HEK293 (cell line): Measurements from ENCODE around the gene PACS1.

Experiments
- GLIS1 ChIP-seq: fragments of 450-650 bp; formaldehyde crosslinking; IDR thresholded peaks from 2 replicates; pipeline ENCODE4 v1.5.1; 2016; ENCODE audit warnings: missing biosample characterization, missing genetic modification characterization
- KLF9 ChIP-seq: fragments of 450-650 bp; formaldehyde crosslinking; IDR thresholded peaks from 2 replicates; pipeline ENCODE4 v1.5.1; 2016; ENCODE audit warnings: missing biosample characterization, missing genetic modification characterization, low read depth
- MYNN ChIP-seq: fragments of 450-650 bp; formaldehyde crosslinking; IDR thresholded peaks from 2 replicates; pipeline ENCODE4 v1.5.1; 2016; ENCODE audit warnings: missing biosample characterization, missing genetic modification characterization, borderline replicate concordance
- MZF1 ChIP-seq: fragments of 450-650 bp; formaldehyde crosslinking; IDR thresholded peaks from 2 replicates; pipeline ENCODE4 v1.5.1; 2017; ENCODE audit warnings: missing biosample characterization, missing genetic modification characterization, borderline replicate concordance
- PRDM10 ChIP-seq: fragments of 450-650 bp; formaldehyde crosslinking; IDR thresholded peaks from 2 replicates; pipeline ENCODE4 v1.5.1; 2016; ENCODE audit warnings: missing biosample characterization, missing genetic modification characterization
- PRDM2 ChIP-seq: fragments of 450-650 bp; formaldehyde crosslinking; IDR thresholded peaks from 2 replicates; pipeline ENCODE4 v1.5.1; 2016; ENCODE audit warnings: missing biosample characterization, missing genetic modification characterization, borderline replicate concordance
- PRDM6 ChIP-seq: fragments of 450-650 bp; formaldehyde crosslinking; IDR thresholded peaks from 2 replicates; pipeline ENCODE4 v1.5.1; 2017; ENCODE audit warnings: missing biosample characterization, missing genetic modification characterization
- SCRT1 ChIP-seq: fragments of 450-650 bp; formaldehyde crosslinking; IDR thresholded peaks from 2 replicates; pipeline ENCODE4 v1.5.1; 2016; ENCODE audit warnings: missing biosample characterization, missing genetic modification characterization, borderline replicate concordance
- SP7 ChIP-seq: fragments of 450-650 bp; formaldehyde crosslinking; IDR thresholded peaks from 2 replicates; pipeline ENCODE4 v1.5.1; 2016; ENCODE audit warnings: missing biosample characterization, missing genetic modification characterization
- ZBTB17 ChIP-seq: fragments of 450-650 bp; formaldehyde crosslinking; IDR thresholded peaks from 2 replicates; pipeline ENCODE4 v1.5.1; 2016; ENCODE audit warnings: missing biosample characterization, missing genetic modification characterization
- ZEB2 ChIP-seq: fragments of 450-650 bp; formaldehyde crosslinking; IDR thresholded peaks from 2 replicates; pipeline ENCODE4 v1.5.1; 2016; ENCODE audit warnings: missing biosample characterization, missing genetic modification characterization
- ZNF169 ChIP-seq: fragments of 450-650 bp; formaldehyde crosslinking; IDR thresholded peaks from 2 replicates; pipeline ENCODE4 v1.5.1; 2016; ENCODE audit warnings: missing biosample characterization, missing genetic modification characterization
- ZNF19 ChIP-seq: fragments of 450-650 bp; formaldehyde crosslinking; IDR thresholded peaks from 2 replicates; pipeline ENCODE4; 2016; ENCODE audit warnings: missing biosample characterization, missing genetic modification characterization, low read depth
- ZNF248 ChIP-seq: fragments of 450-650 bp; formaldehyde crosslinking; IDR thresholded peaks from 2 replicates; pipeline ENCODE4 v1.5.1; 2017; ENCODE audit warnings: missing biosample characterization, missing genetic modification characterization
- ZNF354C ChIP-seq: fragments of 450-650 bp; formaldehyde crosslinking; IDR thresholded peaks from 2 replicates; pipeline ENCODE4 v1.5.1; 2016; ENCODE audit warnings: missing biosample characterization, missing genetic modification characterization, low read depth, borderline replicate concordance
- ZNF366 ChIP-seq: fragments of 450-650 bp; formaldehyde crosslinking; conservative IDR thresholded peaks from 2 replicates; pipeline ENCODE4 v1.5.1; 2016; ENCODE audit warnings: missing biosample characterization, missing genetic modification characterization
- ZNF518A ChIP-seq: fragments of 450-650 bp; formaldehyde crosslinking; conservative IDR thresholded peaks from 2 replicates; pipeline ENCODE4 v1.5.1; 2016; ENCODE audit warnings: low read depth, missing biosample characterization, missing genetic modification characterization
- ZNF610 ChIP-seq: fragments of 450-650 bp; formaldehyde crosslinking; IDR thresholded peaks from 2 replicates; pipeline ENCODE4 v1.5.1; 2016; ENCODE audit warnings: missing biosample characterization, missing genetic modification characterization, borderline replicate concordance
- ZNF623 ChIP-seq: fragments of 450-650 bp; formaldehyde crosslinking; IDR thresholded peaks from 2 replicates; pipeline ENCODE4 v1.5.1; 2016; ENCODE audit warnings: missing biosample characterization, missing genetic modification characterization
- ZNF629 ChIP-seq: fragments of 450-650 bp; formaldehyde crosslinking; IDR thresholded peaks from 2 replicates; pipeline ENCODE4 v1.5.1; 2017; ENCODE audit warnings: missing biosample characterization, missing genetic modification characterization
- ZNF664 ChIP-seq: fragments of 450-650 bp; formaldehyde crosslinking; IDR thresholded peaks from 2 replicates; pipeline ENCODE4 v1.5.1; 2016; ENCODE audit warnings: missing biosample characterization, missing genetic modification characterization
- ZNF747 ChIP-seq: fragments of 450-650 bp; formaldehyde crosslinking; IDR thresholded peaks from 2 replicates; pipeline ENCODE4 v1.5.1; 2016; ENCODE audit warnings: missing biosample characterization, missing genetic modification characterization
- ZNF791 ChIP-seq: fragments of 450-650 bp; formaldehyde crosslinking; IDR thresholded peaks from 2 replicates; pipeline ENCODE4 v1.5.1; 2016; ENCODE audit warnings: missing biosample characterization, missing genetic modification characterization

Gene PACS1

GRCh38 chr11:66045177-66045639 is 24.9 kb upstream of the PACS1 start (continued):
- TF ChIP-seq ZNF518A (tag by site-specific recombination) (no peak), ZNF19 (tag by site-specific recombination) (no peak), ZNF248 (tag by site-specific recombination) (no peak), ZNF169 (no peak), ZNF623 (no peak), ZEB2 (0 out of 2 replicates have a peak, but pooled peaks have one; percentile 14), PRDM6 (tag by site-specific recombination) (no peak), SP7 (tag by site-specific recombination) (0 out of 2 replicates have a peak, but pooled peaks have one; percentile 13), ZNF747 (tag by site-specific recombination) (no peak), MYNN (no peak), MZF1 (no peak), ZNF610 (no peak), GLIS1 (tag by site-specific recombination) (peak; percentile 37; the same call in 1 of the 2 replicates), ZNF791 (tag by site-specific recombination) (no peak), PRDM2 (no peak), SCRT1 (tag by site-specific recombination) (peak; percentile 83), ZNF354C (tag by site-specific recombination) (no peak), ZNF664 (tag by site-specific recombination) (no peak), ZBTB17 (tag by site-specific recombination) (peak; percentile 54), ZNF366 (no peak), KLF9 (peak; percentile 92), PRDM10 (tag by site-specific recombination) (no peak), ZNF629 (tag by site-specific recombination) (0 out of 2 replicates have a peak, but pooled peaks have one; percentile 22)
